BLaER1 treated with 17β-estradiol and CSF1 and Interleukin-3, amounts not matched to agents 10 nM and 100 nM (cell line): ENCODE results near the gene CMPK1.

Source experiments
- H3K27ac ChIP-seq, 11 experiments: shearing (Covaris generic); formaldehyde crosslinking; 2 replicates each; pipeline ENCODE4 v1.8.1; 2022
- H3K27me3 ChIP-seq, 11 experiments: shearing (Covaris generic); formaldehyde crosslinking; 2 replicates each; pipeline ENCODE4 v1.8.1; 2022
- H3K36me3 ChIP-seq, 11 experiments: shearing (Covaris generic); formaldehyde crosslinking; 2 replicates each; pipeline ENCODE4 v1.8.1; 2022
- H3K4me1 ChIP-seq, 10 experiments: shearing (Covaris generic); formaldehyde crosslinking; 2 replicates each; pipeline ENCODE4 v1.8.1; 2022
- H3K4me2 ChIP-seq, 11 experiments: shearing (Covaris generic); formaldehyde crosslinking; 2 replicates each; pipeline ENCODE4 v1.8.1; 2022
- H3K4me3 ChIP-seq, 10 experiments: shearing (Covaris generic); formaldehyde crosslinking; 2 replicates each; pipeline ENCODE4 v1.8.1; 2022
- H3K9ac ChIP-seq, 11 experiments: shearing (Covaris generic); formaldehyde crosslinking; 2 replicates each; pipeline ENCODE4 v1.8.1; 2022
- H3K9me3 ChIP-seq, 11 experiments: shearing (Covaris generic); formaldehyde crosslinking; replicated peaks in 1 of 11; 2 replicates each; pipeline ENCODE4 v1.8.1; 2022
- H4K20me1 ChIP-seq, 11 experiments: shearing (Covaris generic); formaldehyde crosslinking; 2 replicates each; pipeline ENCODE4 v1.8.1; 2022
- Cebpa-rat ChIP-seq, 11 experiments: shearing (Covaris generic); IDR thresholded peaks; 2 replicates each; pipeline ENCODE4 v1.8.1; 2022

CMPK1 gene

DNA sequence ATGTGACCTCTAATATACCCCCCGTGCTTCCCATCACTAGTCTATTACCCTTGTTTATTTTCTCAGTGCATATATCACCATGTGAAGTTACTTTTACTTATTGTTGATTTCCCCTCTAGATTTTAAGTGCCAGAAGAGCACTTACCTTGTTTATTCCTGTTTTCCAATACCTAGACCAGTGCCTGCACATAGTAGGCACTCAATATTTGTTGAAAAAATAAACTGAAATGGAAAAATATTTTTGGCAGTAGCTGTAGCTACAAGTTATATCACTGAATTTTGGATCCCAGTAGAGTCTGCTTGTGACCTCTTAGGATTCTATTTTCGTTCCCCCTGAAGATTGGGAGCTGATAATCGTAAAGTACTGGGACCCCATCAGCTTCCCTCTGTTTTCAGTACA, 50.5 kb downstream of the CMPK1 start:
- Histone ChIP-seq H3K4me2 (no peak overlapping the region), H3K36me3 (peaks cover 37 to 75% (median 45%) of the 10 kb centered on the region in 11 experiments), H3K4me1 (peaks cover 0 to 7% (median 2%) of the 10 kb centered on the region in 10 experiments; a peak in 9 of 20 replicates), H3K27ac (no peak overlapping the region), H4K20me1 (peaks cover 0 to 20% (median 0%) of the 10 kb centered on the region in 11 experiments; a peak in 4 of 22 replicates), H3K27me3 (no peaks in the 10 kb centered on the region), H3K4me3 (no peak overlapping the region), H3K9ac (no peak overlapping the region), H3K9me3 (no peaks in the 10 kb centered on the region)
- no peak for TF ChIP-seq Cebpa-rat (IDR thresholded peaks at IDR 0.05)

DNA sequence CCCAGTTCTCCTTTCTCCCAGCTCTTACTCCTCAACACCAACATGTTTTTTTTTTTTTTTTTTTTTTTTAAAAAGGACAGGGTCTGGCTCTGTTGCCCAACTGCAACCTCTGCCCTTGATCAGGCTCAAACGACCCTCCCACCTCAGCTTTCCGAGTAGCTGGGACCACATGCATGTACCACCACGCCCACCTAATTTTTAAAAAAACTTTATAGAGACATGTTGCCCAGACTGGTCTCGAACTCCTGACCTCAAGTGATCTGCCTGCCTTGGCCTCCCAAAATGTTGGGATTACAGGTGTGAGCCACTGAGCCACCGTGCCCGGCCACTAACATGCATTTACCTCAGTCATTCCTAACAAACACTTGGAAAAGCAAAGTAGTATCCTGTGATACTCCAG, 51.4 kb downstream of the CMPK1 start:
- Histone ChIP-seq H3K27ac (no peak overlapping the region), H3K36me3 (peaks cover 29 to 66% (median 38%) of the 10 kb centered on the region in 11 experiments), H3K27me3 (no peaks in the 10 kb centered on the region), H4K20me1 (peaks cover 0 to 20% (median 0%) of the 10 kb centered on the region in 11 experiments; a peak in 3 of 22 replicates), H3K9ac (no peak overlapping the region), H3K4me2 (no peak overlapping the region), H3K4me3 (no peak overlapping the region), H3K9me3 (no peaks in the 10 kb centered on the region), H3K4me1 (no peaks in the 10 kb centered on the region)
- no peak for TF ChIP-seq Cebpa-rat (IDR thresholded peaks at IDR 0.05)

DNA sequence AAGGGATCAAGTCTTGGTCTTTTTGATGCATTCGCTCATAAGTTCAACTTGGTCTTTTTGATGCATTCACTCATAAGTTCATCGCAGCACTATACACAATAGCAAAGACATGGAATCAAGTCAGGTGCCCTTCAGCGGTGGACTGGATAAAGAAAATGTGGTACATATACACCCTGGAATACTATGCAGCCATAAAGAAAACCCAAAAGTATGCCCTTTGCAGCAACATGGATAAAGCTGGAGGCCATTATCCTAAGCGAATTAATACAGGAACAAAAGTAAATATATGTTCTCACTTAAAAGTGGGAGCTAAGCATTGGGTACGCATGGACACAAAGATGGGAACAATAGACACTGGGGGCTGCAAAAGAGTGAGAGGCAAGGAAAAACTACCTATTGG, 52.7 kb downstream of the CMPK1 start:
- no peaks in the 10 kb centered on the region for H3K4me1 ChIP-seq

DNA sequence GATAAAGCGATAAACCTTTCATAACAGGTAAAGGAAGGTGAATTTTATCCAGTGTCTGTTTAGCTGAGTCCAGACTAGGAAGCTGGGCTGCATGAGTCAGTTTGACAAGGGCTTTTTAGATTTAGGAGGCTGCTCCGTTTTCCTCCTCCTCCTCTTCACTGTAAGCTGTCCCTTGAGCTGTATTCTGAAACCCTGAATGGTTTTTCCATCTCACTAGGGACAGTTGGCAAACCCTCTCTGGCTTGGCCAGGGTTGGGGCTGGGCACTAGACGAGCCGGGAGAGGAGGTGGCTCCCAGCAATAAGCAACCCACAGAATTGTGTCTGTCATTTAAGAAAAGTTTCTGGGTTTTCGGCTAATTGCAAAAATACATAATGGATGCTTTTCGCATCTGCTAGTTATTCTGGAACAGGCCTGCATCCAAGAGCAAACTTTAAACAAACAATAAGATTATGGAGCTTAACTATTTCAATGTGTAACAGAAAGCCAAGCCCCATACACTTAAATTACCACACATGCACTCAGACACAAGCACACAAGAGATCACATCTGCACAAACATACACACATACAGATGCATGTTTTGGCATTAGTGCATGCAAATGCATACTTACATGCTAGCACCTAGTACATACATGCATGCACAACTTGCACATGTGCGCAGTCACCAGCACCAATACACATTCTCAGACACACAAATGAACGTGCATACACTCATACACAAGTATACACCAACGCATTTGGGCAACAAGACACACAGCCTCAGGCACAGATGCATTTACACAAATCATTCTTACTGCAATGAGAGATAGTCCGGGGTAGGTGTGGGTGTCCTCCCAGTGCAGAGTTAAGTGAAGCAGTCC, 54.7 kb downstream of the CMPK1 start:
- Histone ChIP-seq H3K9me3 (no peaks in the 10 kb centered on the region), H3K4me2 (no peak overlapping the region), H3K4me3 (no peak overlapping the region), H3K9ac (no peak overlapping the region), H3K27ac (no peak overlapping the region), H3K4me1 (no peaks in the 10 kb centered on the region), H4K20me1 (peaks cover 0 to 20% (median 0%) of the 10 kb centered on the region in 11 experiments; a peak in 3 of 22 replicates), H3K27me3 (no peaks in the 10 kb centered on the region), H3K36me3 (peaks cover 0 to 34% (median 8%) of the 10 kb centered on the region in 11 experiments; a peak in 13 of 22 replicates)
- no peak for TF ChIP-seq Cebpa-rat (IDR thresholded peaks at IDR 0.05)

More for the DNA sequence above, 52.7 kb downstream of the CMPK1 start:
- Histone ChIP-seq H3K9me3 (no peaks in the 10 kb centered on the region), H3K36me3 (peaks cover 17 to 54% (median 26%) of the 10 kb centered on the region in 11 experiments; a peak in 21 of 22 replicates), H3K9ac (no peak overlapping the region), H3K4me3 (no peak overlapping the region), H3K4me2 (no peak overlapping the region), H4K20me1 (peaks cover 0 to 20% (median 0%) of the 10 kb centered on the region in 11 experiments; a peak in 3 of 22 replicates), H3K27ac (no peak overlapping the region), H3K27me3 (no peaks in the 10 kb centered on the region)
- TF ChIP-seq Cebpa-rat (IDR thresholded peaks at IDR 0.05), result no peak

DNA sequence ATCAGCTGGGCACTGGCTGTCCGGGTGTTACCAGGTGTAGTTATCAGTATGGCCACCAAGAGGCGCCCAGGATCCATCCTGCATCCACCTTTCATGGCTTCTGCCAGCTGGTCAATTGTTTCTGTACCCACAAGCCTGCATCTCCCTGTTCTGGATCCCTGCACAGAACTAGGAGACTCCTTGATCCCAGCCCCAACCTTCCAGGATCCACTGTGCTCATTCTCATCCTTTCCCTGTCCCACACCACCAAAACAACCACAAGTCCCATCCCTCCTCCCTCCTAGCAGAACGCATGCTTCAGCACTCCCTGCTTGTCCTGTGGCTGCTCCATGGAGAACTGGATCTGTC, 55.3 kb downstream of the CMPK1 start:
- Histone ChIP-seq H3K4me3 (no peak overlapping the region), H3K27ac (no peak overlapping the region), H4K20me1 (peaks cover 0 to 20% (median 0%) of the 10 kb centered on the region in 11 experiments; a peak in 3 of 22 replicates), H3K4me1 (no peaks in the 10 kb centered on the region), H3K9me3 (no peaks in the 10 kb centered on the region), H3K36me3 (peaks cover 0 to 28% (median 4%) of the 10 kb centered on the region in 11 experiments; a peak in 6 of 22 replicates), H3K27me3 (no peaks in the 10 kb centered on the region), H3K4me2 (no peak overlapping the region), H3K9ac (no peak overlapping the region)
- no peak for TF ChIP-seq Cebpa-rat (IDR thresholded peaks at IDR 0.05)

DNA sequence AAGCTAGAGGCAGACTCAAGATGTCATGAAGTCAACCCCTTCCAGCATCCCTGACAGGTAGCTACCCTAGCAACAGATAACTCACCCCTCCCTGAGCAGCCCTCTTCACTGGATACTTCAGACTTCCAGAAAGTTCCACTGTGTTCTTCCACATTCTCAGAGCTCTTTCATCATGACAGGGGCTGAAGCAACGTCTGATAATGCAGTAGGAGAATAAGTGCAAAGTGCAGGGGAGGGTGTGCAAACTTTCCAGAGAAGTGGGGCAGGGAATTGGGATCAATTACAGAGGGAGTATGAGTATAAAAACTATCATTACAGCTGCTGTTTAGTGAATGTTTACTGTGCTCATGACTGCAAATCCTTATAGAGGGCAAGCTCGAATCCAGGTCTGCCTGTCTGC, 56.1 kb downstream of the CMPK1 start:
- H3K27ac ChIP-seq, result no peak overlapping the region
- peaks cover 0 to 20% (median 0%) of the 10 kb centered on the region in 11 experiments; a peak in 3 of 22 replicates for H4K20me1 ChIP-seq
- H3K9ac ChIP-seq, result no peak overlapping the region
- H3K36me3 ChIP-seq, result peaks cover 0 to 19% (median under 1%) of the 10 kb centered on the region in 11 experiments; a peak in 3 of 22 replicates
- no peaks in the 10 kb centered on the region for H3K4me1 ChIP-seq
- H3K4me3 ChIP-seq, result no peak overlapping the region
- TF ChIP-seq Cebpa-rat (IDR thresholded peaks at IDR 0.05), result no peak
- H3K9me3 ChIP-seq, result no peaks in the 10 kb centered on the region
- H3K27me3 ChIP-seq, result no peaks in the 10 kb centered on the region
- no peak overlapping the region for H3K4me2 ChIP-seq

DNA sequence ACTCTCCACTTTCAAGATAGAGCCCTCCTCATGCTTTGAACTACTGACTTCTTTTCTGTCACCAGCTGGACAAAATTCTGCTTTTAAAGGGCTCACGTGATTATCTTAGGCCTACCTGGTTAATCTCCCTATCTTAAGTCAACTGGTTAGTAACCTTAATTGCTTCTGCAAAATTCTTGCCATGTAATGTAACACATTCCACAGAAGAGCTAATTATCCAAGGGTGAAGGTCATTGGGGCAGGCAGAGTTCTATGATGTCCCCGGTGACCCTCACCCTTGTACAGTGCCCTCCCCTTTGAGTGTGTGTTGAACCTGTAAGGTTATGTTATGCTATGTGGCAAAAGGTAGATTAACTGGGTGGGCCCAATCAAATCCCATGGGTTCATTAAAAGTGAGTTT, 57.3 kb downstream of the CMPK1 start:
- H3K27ac ChIP-seq, result no peak overlapping the region
- H3K4me1 ChIP-seq, result no peaks in the 10 kb centered on the region
- H3K4me2 ChIP-seq, result no peak overlapping the region
- TF ChIP-seq Cebpa-rat (IDR thresholded peaks at IDR 0.05), result no peak
- H3K36me3 ChIP-seq, result peaks cover 0 to 8% (median 0%) of the 10 kb centered on the region in 11 experiments; a peak in 2 of 22 replicates
- no peaks in the 10 kb centered on the region for H3K27me3 ChIP-seq
- peaks cover 0 to 20% (median 0%) of the 10 kb centered on the region in 11 experiments; a peak in 3 of 22 replicates for H4K20me1 ChIP-seq
- no peak overlapping the region for H3K4me3 ChIP-seq
- H3K9me3 ChIP-seq, result no peaks in the 10 kb centered on the region
- no peak overlapping the region for H3K9ac ChIP-seq

DNA sequence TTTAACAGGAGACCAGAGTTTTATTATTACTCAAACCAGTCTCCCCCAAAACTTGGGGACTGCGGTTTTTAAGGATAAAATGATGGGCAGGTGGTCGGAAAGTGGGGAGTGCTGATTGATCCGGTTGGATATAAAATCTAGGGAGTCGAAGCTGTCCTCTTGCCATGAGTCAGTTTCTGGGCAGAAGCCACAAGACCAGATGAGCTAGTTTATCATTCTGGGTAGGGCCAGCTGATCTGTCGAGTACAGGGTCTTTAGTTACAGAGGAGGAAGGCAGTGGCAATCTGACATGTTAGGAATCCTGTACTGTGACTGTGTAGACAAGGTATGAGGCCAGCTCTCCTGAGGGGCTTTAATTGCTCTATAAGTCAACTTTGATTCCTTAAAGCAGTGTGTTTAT, 59.6 kb downstream of the CMPK1 start:
- peaks cover 0 to 11% (median 0%) of the 10 kb centered on the region in 11 experiments; a peak in 2 of 22 replicates for H4K20me1 ChIP-seq
- no peak overlapping the region for H3K27ac ChIP-seq
- H3K4me2 ChIP-seq, result no peak overlapping the region
- TF ChIP-seq Cebpa-rat (IDR thresholded peaks at IDR 0.05), result no peak
- no peaks in the 10 kb centered on the region for H3K4me1 ChIP-seq
- no peaks in the 10 kb centered on the region for H3K27me3 ChIP-seq
- H3K9ac ChIP-seq, result no peak overlapping the region
- no peak overlapping the region for H3K4me3 ChIP-seq
- H3K9me3 ChIP-seq, result no peaks in the 10 kb centered on the region
- no peaks in the 10 kb centered on the region for H3K36me3 ChIP-seq

DNA sequence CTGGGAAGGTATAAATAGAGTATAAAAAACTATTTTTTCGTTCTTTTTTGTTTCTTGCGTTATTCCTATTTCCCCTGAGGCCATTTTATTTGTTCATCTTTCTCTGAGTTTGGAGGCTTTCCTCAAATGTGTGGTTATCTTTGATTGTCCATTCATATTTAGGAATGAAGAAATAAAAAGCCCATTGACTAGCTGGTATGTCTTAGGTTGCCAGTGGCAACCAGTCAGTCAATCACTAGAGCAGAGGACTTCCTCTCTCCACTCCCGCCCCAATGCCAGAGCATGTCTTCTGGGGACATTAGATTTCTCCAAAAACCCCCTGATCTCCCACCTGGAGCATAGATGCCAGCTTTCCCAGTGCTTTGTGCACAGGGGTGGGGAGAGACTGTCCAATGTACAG, 61.8 kb downstream of the CMPK1 start:
- Histone ChIP-seq H3K4me2 (no peak overlapping the region), H3K27ac (no peak overlapping the region), H3K4me3 (no peak overlapping the region), H3K9me3 (no peaks in the 10 kb centered on the region), H4K20me1 (no peaks in the 10 kb centered on the region), H3K4me1 (no peaks in the 10 kb centered on the region), H3K36me3 (no peaks in the 10 kb centered on the region), H3K9ac (no peak overlapping the region), H3K27me3 (no peaks in the 10 kb centered on the region)
- TF ChIP-seq Cebpa-rat (IDR thresholded peaks at IDR 0.05), result no peak
